Activated CD8-positive, alpha-beta memory T cell treated with anti-CD3 and anti-CD28 coated beads, Interleukin-2, amount 50 U/mL, for 48 hours (primary cell): ENCODE data around the gene RAB31.
"Not testable (repeated sequence)": the region's sequence is repeated elsewhere in the genome, so short reads cannot be mapped to it uniquely, and the experiment has no call there.

Source experiments
- DNase-seq: peaks from one replicate; pipeline ENCODE4 v3.0.0-alpha.2; 2020

RAB31 gene

GRCh38 chr18:9764011-9764481, 55.9 kb downstream of the RAB31 start:
- DNase-seq, result no peak

GRCh38 chr18:9765501-9765900, 57.4 kb downstream of the RAB31 start:
- no peak for DNase-seq

- DNase-seq, result no peak
Observed at GRCh38 chr18:9766076-9766481, 58.0 kb downstream of the RAB31 start.

- no peak for DNase-seq
Observed at GRCh38 chr18:9766740-9767139, 58.6 kb downstream of the RAB31 start.

GRCh38 chr18:9768071-9768691, 60.1 kb downstream of the RAB31 start:
- not testable (repeated sequence) for DNase-seq

GRCh38 chr18:9770111-9770510, 62.0 kb downstream of the RAB31 start:
- not testable (repeated sequence) for DNase-seq

GRCh38 chr18:9771261-9771976, 63.3 kb downstream of the RAB31 start:
- peak; percentile 87 for DNase-seq

- DNase-seq, result no peak
Observed at GRCh38 chr18:9771977-9772660, 64.0 kb downstream of the RAB31 start.

- DNase-seq, result no peak
Observed at GRCh38 chr18:9772847-9773677, 65.0 kb downstream of the RAB31 start.

- DNase-seq, result no peak
Observed at GRCh38 chr18:9774150-9774549, 66.0 kb downstream of the RAB31 start.

GRCh38 chr18:9775178-9775577, 67.1 kb downstream of the RAB31 start:
- no peak for DNase-seq

- no peak for DNase-seq
Observed at GRCh38 chr18:9779630-9780029, 71.5 kb downstream of the RAB31 start.

- DNase-seq, result no peak
Observed at GRCh38 chr18:9782073-9782857, 74.2 kb downstream of the RAB31 start.

- no peak for DNase-seq
Observed at GRCh38 chr18:9786631-9787030, 78.5 kb downstream of the RAB31 start.

GRCh38 chr18:9787036-9787435, 78.9 kb downstream of the RAB31 start:
- DNase-seq, result no peak

- no peak for DNase-seq
Observed at GRCh38 chr18:9787712-9788111, 79.6 kb downstream of the RAB31 start.

- DNase-seq, result no peak
Observed at GRCh38 chr18:9788140-9788539, 80.0 kb downstream of the RAB31 start.

- DNase-seq, result no peak
Observed at GRCh38 chr18:9788860-9789259, 80.8 kb downstream of the RAB31 start.

- no peak for DNase-seq
Observed at GRCh38 chr18:9790261-9790660, 82.2 kb downstream of the RAB31 start.

GRCh38 chr18:9791991-9792390, 83.9 kb downstream of the RAB31 start:
- no peak for DNase-seq

GRCh38 chr18:9792565-9793245, 84.6 kb downstream of the RAB31 start:
- peak; percentile 68 for DNase-seq

- no peak for DNase-seq
Observed at GRCh38 chr18:9796011-9796410, 87.9 kb downstream of the RAB31 start.
